ENCODE measurements around the gene AVEN.
"Not testable (repeated sequence)": the region's sequence is repeated elsewhere in the genome, so short reads cannot be mapped to it uniquely, and the experiment has no call there.

Gene AVEN

GRCh38 chr15:34025252-34025651 lies 13.8 kb downstream of the AVEN start:
- H3K4me3 ChIP-seq (replicated peaks in 1 of 2; ENCODE audit: low read depth in 2 of 2, low read length in 2 of 2), result no peak overlapping the region
- no peak for TF ChIP-seq CTCF (IDR thresholded peaks at IDR 0.05; ENCODE audit: low read depth, low read length)
- no peak for DNase-seq (ENCODE audit: low read depth in 2 of 2)

- no peak for TF ChIP-seq CTCF (IDR thresholded peaks at IDR 0.05; ENCODE audit: low read depth, low read length)
- H3K4me3 ChIP-seq (replicated peaks in 1 of 2; ENCODE audit: low read depth in 2 of 2, low read length in 2 of 2), result no peak overlapping the region
- peak; percentile 36 to 58 for DNase-seq (ENCODE audit: low read depth in 2 of 2)
These were observed 15.1 kb downstream of the AVEN start for GRCh38 chr15:34023907-34024306.

- no peak for TF ChIP-seq CTCF (IDR thresholded peaks at IDR 0.05; ENCODE audit: low read depth, low read length)
- DNase-seq (ENCODE audit: low read depth in 2 of 2), result peak in 1 of 2 donors; percentile 18
- H3K4me3 ChIP-seq (replicated peaks in 1 of 2; ENCODE audit: low read depth in 2 of 2, low read length in 2 of 2), result no peak overlapping the region
These were observed 19.5 kb downstream of the AVEN start for GRCh38 chr15:34019369-34019990.

- not testable (repeated sequence) for H3K4me3 ChIP-seq (replicated peaks in 1 of 2; ENCODE audit: low read depth in 2 of 2, low read length in 2 of 2); DNase-seq (ENCODE audit: low read depth in 2 of 2)
These were observed 20.3 kb downstream of the AVEN start for GRCh38 chr15:34018738-34019137.

- DNase-seq (ENCODE audit: low read depth in 2 of 2), result no peak
- H3K4me3 ChIP-seq (replicated peaks in 1 of 2; ENCODE audit: low read depth in 2 of 2, low read length in 2 of 2), result no peak overlapping the region
- TF ChIP-seq CTCF (IDR thresholded peaks at IDR 0.05; ENCODE audit: low read depth, low read length), result no peak
These were observed 20.9 kb downstream of the AVEN start for GRCh38 chr15:34018021-34018645.

- no peak for TF ChIP-seq CTCF (IDR thresholded peaks at IDR 0.05; ENCODE audit: low read depth, low read length)
- no peak overlapping the region for H3K4me3 ChIP-seq (replicated peaks in 1 of 2; ENCODE audit: low read depth in 2 of 2, low read length in 2 of 2)
- peak; percentile 18 to 57 for DNase-seq (ENCODE audit: low read depth in 2 of 2)
These were observed 24.4 kb downstream of the AVEN start for GRCh38 chr15:34014556-34014955.

- no peak for TF ChIP-seq CTCF (IDR thresholded peaks at IDR 0.05; ENCODE audit: low read depth, low read length)
- DNase-seq (ENCODE audit: low read depth in 2 of 2), result no peak
- H3K4me3 ChIP-seq (replicated peaks in 1 of 2; ENCODE audit: low read depth in 2 of 2, low read length in 2 of 2), result no peak overlapping the region
These were observed 25.3 kb downstream of the AVEN start for GRCh38 chr15:34013746-34014145.

Data from cardiac fibroblast (primary cell).